ENCODE results near the gene MAPKAP1. TPM values are rescaled to one million over a fixed set of nuclear protein-coding genes. Genes with fewer than 3 reads are reported as not detected.
"Not testable (repeated sequence)": the region's sequence is repeated elsewhere in the genome, so short reads cannot be mapped to it uniquely, and the experiment has no call there.

Gene MAPKAP1
- total RNA-seq, 2 experiments from 2014 or later = 54.8 to 57.4 TPM

- CTCF ChIA-PET = no interaction called here
- H3K36me3 Mint-ChIP-seq (ENCODE audit: low read depth) = peaks cover 11% of the 10 kb centered on the region
These were observed 117.7 kb downstream of the MAPKAP1 start for GRCh38 chr9:125589287-125589686.

GRCh38 chr9:125587819-125588460 lies 119.1 kb downstream of the MAPKAP1 start:
- intact Hi-C loops (cut with micrococcal nuclease) = no loop called here
- no peaks in the 10 kb centered on the region for H3K27me3 Mint-ChIP-seq (ENCODE audit: low read depth)
- no peak overlapping the region for H3K27ac Mint-ChIP-seq
- H3K36me3 Mint-ChIP-seq (ENCODE audit: low read depth) = peaks cover 13% of the 10 kb centered on the region
- no peak for DNase-seq
- peaks cover 22% of the 10 kb centered on the region for H3K4me1 Mint-ChIP-seq (ENCODE audit: low read depth)
- no peaks in the 10 kb centered on the region for H3K9me3 Mint-ChIP-seq
- no peak overlapping the region for H3K4me3 Mint-ChIP-seq
- CTCF ChIA-PET = no interaction called here

More at GRCh38 chr9:125589287-125589686, 117.7 kb downstream of the MAPKAP1 start:
- Mint-ChIP-seq H3K27me3 (ENCODE audit: low read depth) (no peaks in the 10 kb centered on the region), H3K9me3 (no peaks in the 10 kb centered on the region), H3K4me3 (no peak overlapping the region), H3K4me1 (ENCODE audit: low read depth) (peaks cover 28% of the 10 kb centered on the region), H3K27ac (no peak overlapping the region)
- no peak for DNase-seq
- intact Hi-C loops (cut with micrococcal nuclease) = no loop called here

GRCh38 chr9:125586172-125586511 lies 120.9 kb downstream of the MAPKAP1 start:
- H3K36me3 Mint-ChIP-seq (ENCODE audit: low read depth) = peaks cover 25% of the 10 kb centered on the region
- no peaks in the 10 kb centered on the region for H3K9me3 Mint-ChIP-seq
- peaks cover 18% of the 10 kb centered on the region for H3K4me1 Mint-ChIP-seq (ENCODE audit: low read depth)
- H3K27ac Mint-ChIP-seq = no peak overlapping the region
- CTCF ChIA-PET = no interaction called here
- no peaks in the 10 kb centered on the region for H3K27me3 Mint-ChIP-seq (ENCODE audit: low read depth)
- DNase-seq = no peak
- intact Hi-C loops (cut with micrococcal nuclease) = no loop called here
- no peak overlapping the region for H3K4me3 Mint-ChIP-seq

GRCh38 chr9:125585503-125586171 lies 121.4 kb downstream of the MAPKAP1 start:
- Mint-ChIP-seq H3K4me1 (ENCODE audit: low read depth) (peaks cover 16% of the 10 kb centered on the region), H3K27ac (no peak overlapping the region), H3K36me3 (ENCODE audit: low read depth) (peaks cover 27% of the 10 kb centered on the region), H3K9me3 (peaks cover 2% of the 10 kb centered on the region), H3K4me3 (no peak overlapping the region), H3K27me3 (ENCODE audit: low read depth) (no peaks in the 10 kb centered on the region)
- CTCF ChIA-PET = interaction anchor here (1.2 kb wide), 1 partner anchor 45 kb away, joined by 3 read pairs; no protein-coding TSS in a partner anchor
- DNase-seq = no peak
- intact Hi-C loops (cut with micrococcal nuclease) = no loop called here

GRCh38 chr9:125580701-125581286 lies 126.2 kb downstream of the MAPKAP1 start:
- Mint-ChIP-seq H3K9me3 (peaks cover 11% of the 10 kb centered on the region), H3K4me1 (ENCODE audit: low read depth) (no peaks in the 10 kb centered on the region)

GRCh38 chr9:125579030-125579932 lies 127.7 kb downstream of the MAPKAP1 start:
- Mint-ChIP-seq H3K4me3 (no peak overlapping the region), H3K36me3 (ENCODE audit: low read depth) (peaks cover 52% of the 10 kb centered on the region), H3K9me3 (peaks cover 11% of the 10 kb centered on the region), H3K4me1 (ENCODE audit: low read depth) (no peaks in the 10 kb centered on the region), H3K27me3 (ENCODE audit: low read depth) (no peaks in the 10 kb centered on the region), H3K27ac (no peak overlapping the region)
- intact Hi-C loops (cut with micrococcal nuclease) = no loop called here
- no peak for DNase-seq
- CTCF ChIA-PET = no interaction called here

More at GRCh38 chr9:125580701-125581286, 126.2 kb downstream of the MAPKAP1 start:
- DNase-seq = no peak
- intact Hi-C loops (cut with micrococcal nuclease) = no loop called here
- Mint-ChIP-seq H3K27me3 (ENCODE audit: low read depth) (no peaks in the 10 kb centered on the region), H3K27ac (no peak overlapping the region), H3K36me3 (ENCODE audit: low read depth) (peaks cover 50% of the 10 kb centered on the region), H3K4me3 (no peak overlapping the region)
- CTCF ChIA-PET = no interaction called here

- CTCF ChIA-PET = no interaction called here
- H3K27ac Mint-ChIP-seq = no peak overlapping the region
- intact Hi-C loops (cut with micrococcal nuclease) = no loop called here
- H3K36me3 Mint-ChIP-seq (ENCODE audit: low read depth) = peaks cover 39% of the 10 kb centered on the region
- H3K4me1 Mint-ChIP-seq (ENCODE audit: low read depth) = no peaks in the 10 kb centered on the region
- no peak overlapping the region for H3K4me3 Mint-ChIP-seq
- H3K9me3 Mint-ChIP-seq = peaks cover 23% of the 10 kb centered on the region
- no peaks in the 10 kb centered on the region for H3K27me3 Mint-ChIP-seq (ENCODE audit: low read depth)
- no peak for DNase-seq
These were observed 132.7 kb downstream of the MAPKAP1 start for GRCh38 chr9:125574126-125574877.

- H3K4me1 Mint-ChIP-seq (ENCODE audit: low read depth); DNase-seq; H3K27ac Mint-ChIP-seq; H3K4me3 Mint-ChIP-seq; CTCF ChIA-PET; intact Hi-C loops (cut with micrococcal nuclease); H3K27me3 Mint-ChIP-seq (ENCODE audit: low read depth): not testable (repeated sequence)
- Mint-ChIP-seq H3K36me3 (ENCODE audit: low read depth) (peaks cover 38% of the 10 kb centered on the region), H3K9me3 (peaks cover 19% of the 10 kb centered on the region)
These were observed 134.5 kb downstream of the MAPKAP1 start for GRCh38 chr9:125572461-125572860.

- Mint-ChIP-seq H3K9me3 (peaks cover 19% of the 10 kb centered on the region), H3K36me3 (ENCODE audit: low read depth) (peaks cover 38% of the 10 kb centered on the region)
- CTCF ChIA-PET = interaction anchor here (1.0 to 1.5 kb wide), 2 partner anchors 9 to 18 kb away, joined by 3 to 4 read pairs; no protein-coding TSS in a partner anchor
- intact Hi-C loops (cut with micrococcal nuclease); DNase-seq; H3K4me3 Mint-ChIP-seq; H3K27me3 Mint-ChIP-seq (ENCODE audit: low read depth); H3K4me1 Mint-ChIP-seq (ENCODE audit: low read depth); H3K27ac Mint-ChIP-seq: not testable (repeated sequence)
These were observed 135.2 kb downstream of the MAPKAP1 start for GRCh38 chr9:125571824-125572223.

GRCh38 chr9:125570246-125570645 lies 136.8 kb downstream of the MAPKAP1 start:
- Mint-ChIP-seq H3K9me3 (peaks cover 17% of the 10 kb centered on the region), H3K4me1 (ENCODE audit: low read depth) (no peaks in the 10 kb centered on the region), H3K27ac (no peak overlapping the region), H3K4me3 (no peak overlapping the region), H3K27me3 (ENCODE audit: low read depth) (no peaks in the 10 kb centered on the region), H3K36me3 (ENCODE audit: low read depth) (peaks cover 25% of the 10 kb centered on the region)
- CTCF ChIA-PET = no interaction called here
- intact Hi-C loops (cut with micrococcal nuclease) = no loop called here
- DNase-seq = no peak

GRCh38 chr9:125568621-125569020 lies 138.4 kb downstream of the MAPKAP1 start:
- peaks cover 4% of the 10 kb centered on the region for H3K4me1 Mint-ChIP-seq (ENCODE audit: low read depth)
- H3K9me3 Mint-ChIP-seq = peaks cover 17% of the 10 kb centered on the region
- H3K27me3 Mint-ChIP-seq (ENCODE audit: low read depth) = no peaks in the 10 kb centered on the region
- intact Hi-C loops (cut with micrococcal nuclease) = no loop called here
- H3K4me3 Mint-ChIP-seq = no peak overlapping the region
- H3K27ac Mint-ChIP-seq = no peak overlapping the region
- no peak for DNase-seq
- H3K36me3 Mint-ChIP-seq (ENCODE audit: low read depth) = peaks cover 20% of the 10 kb centered on the region
- CTCF ChIA-PET = interaction anchor here (0.6 to 2.1 kb wide), 2 partner anchors 10 to 38 kb away, joined by 3 to 12 read pairs; no protein-coding TSS in a partner anchor

Data from activated naive CD4-positive, alpha-beta T cell treated with anti-CD3 and anti-CD28 coated beads for 36 hours (primary cell).